NCI-H146 treated with DMSO at 0.1 percent for 48 hours (cell line): ENCODE results near the gene ALDH5A1.

Experiments
- DNase-seq: peaks from one replicate; lab custom pipeline; 2025; ENCODE audit not compliant: unreplicated experiment; lab: John Stamatoyannopoulos, UW

ALDH5A1 gene

GRCh38 chr6:24494821-24495795 is at the start of gene ALDH5A1:
ALDH5A1 (plus strand) TSS chr6:24494969; CDS start chr6:24494997, 28 bp downstream.
- DNase-seq: peak; percentile 53

DNA sequence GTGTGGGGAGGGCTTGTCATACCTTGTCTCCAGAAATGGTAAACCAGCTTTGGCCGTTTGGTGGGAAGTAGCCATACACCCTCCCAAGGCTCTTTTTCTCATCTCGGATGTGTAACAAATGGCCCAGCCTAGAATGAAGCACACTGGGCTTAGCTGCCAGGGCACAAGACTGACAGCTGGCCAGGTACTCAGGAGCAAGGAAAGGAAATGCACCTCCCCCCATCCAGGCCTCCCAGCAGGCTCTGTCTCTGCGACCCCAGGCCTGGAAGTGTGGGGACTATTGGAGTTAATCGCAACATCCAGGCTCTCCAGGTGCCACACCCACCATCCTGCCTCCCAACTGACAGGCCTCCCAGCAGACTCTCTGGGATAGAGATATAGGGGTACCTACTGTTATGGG is 49.1 kb upstream of the ALDH5A1 start:
- no peak for DNase-seq

DNA sequence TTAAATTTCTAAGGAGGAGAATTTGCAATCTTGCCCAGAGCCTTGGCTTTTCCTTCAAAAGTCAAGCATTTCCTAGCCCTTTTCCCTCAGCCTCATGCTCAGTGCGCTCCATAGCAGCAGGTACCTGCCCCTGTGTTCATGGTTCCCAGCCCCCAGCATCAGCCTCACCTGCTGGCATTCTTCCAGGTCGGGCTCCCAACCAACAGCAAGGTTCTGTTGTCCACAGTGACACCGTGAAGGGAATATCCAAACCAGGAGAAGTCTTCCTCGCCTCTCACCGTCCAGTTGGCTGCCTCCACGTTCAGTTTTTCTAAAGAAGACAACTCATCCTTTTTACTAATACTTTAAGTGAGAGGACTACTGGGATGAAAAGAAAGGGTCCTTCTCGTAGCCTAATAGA is 48.1 kb upstream of the ALDH5A1 start:
- no peak for DNase-seq

- DNase-seq: no peak
Observed at GRCh38 chr6:24448396-24448795, 46.4 kb upstream of the ALDH5A1 start.

- no peak for DNase-seq
Observed at GRCh38 chr6:24448828-24449525, 45.8 kb upstream of the ALDH5A1 start.

DNA sequence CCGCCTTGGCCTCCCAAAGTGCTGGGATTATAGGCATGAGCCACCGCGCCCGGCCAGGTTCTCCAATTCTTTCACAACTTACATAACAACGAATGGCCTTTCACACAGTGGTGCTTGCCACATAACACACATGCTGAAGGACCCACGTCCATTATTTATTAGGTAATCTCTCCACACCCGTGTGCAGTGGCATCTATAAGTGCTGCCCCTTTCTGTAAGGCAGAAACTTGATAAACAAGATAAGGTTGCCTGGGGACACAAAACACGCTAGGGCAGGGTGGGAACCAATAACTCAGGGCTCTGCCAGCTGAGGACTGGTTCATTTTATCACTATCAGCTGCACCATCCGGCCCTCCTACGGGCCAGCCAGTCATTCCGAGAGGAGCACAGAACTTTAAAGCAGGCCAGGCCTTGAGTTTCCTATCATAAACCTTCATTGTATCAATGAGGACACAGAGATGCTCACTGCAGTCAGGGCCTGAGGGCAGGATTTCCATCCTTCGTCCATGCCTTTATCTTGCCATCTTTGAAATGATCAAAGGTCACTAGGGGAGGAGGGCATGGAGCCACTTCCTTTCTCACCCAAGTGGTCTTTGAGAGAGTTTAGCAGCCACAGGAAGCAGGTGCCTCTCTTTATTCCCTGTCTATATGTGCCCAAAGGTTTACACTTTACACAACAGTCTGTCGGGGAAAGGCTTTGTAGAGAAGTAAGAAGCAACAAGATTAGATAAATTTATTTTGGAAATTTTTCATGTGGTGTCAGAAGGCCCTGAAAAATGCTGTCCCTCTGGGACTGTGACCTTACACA is 43.0 kb upstream of the ALDH5A1 start:
- no peak for DNase-seq

GRCh38 chr6:24453921-24454320 is 40.8 kb upstream of the ALDH5A1 start:
- DNase-seq: no peak

DNA sequence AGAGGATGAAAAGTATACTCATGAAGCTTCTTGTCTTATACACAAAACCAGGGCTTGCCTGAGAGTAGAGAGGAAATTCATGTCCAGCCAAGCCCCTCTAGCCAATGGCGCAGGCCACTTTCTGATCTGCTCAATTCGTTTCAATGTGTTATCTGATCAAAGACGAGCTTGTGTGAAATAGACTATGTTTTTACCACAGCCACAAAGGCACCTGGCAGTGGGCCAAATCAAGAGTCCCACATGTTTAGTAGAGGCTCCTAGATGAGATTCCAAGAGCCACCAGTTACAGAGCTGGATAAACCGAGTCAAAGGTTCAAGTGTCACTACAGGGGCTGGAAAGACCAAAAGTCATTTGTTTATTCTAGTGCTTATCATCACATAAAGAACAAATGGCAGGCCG is 40.3 kb upstream of the ALDH5A1 start:
- no peak for DNase-seq

DNA sequence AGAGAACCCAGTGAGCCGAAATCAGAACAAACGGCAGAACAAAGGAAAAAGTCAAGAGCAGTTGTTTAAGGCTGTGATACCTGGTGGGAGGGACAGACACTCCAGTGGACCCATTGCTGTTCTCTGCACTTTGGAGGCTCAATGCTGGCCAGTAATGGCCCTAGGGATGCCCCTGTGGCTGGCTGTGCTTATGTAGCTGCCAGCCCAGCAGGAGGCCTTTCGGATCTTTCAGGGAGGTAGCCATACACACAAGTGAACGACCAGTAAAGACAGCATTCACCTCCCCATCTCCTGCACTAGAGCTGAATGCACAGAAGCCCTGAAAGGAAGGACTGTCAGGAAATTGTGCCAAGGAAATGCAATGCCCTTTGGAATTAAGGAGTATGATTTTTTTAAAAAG is 39.7 kb upstream of the ALDH5A1 start:
- no peak for DNase-seq

GRCh38 chr6:24458134-24458533 is 36.6 kb upstream of the ALDH5A1 start:
- DNase-seq: no peak

DNA sequence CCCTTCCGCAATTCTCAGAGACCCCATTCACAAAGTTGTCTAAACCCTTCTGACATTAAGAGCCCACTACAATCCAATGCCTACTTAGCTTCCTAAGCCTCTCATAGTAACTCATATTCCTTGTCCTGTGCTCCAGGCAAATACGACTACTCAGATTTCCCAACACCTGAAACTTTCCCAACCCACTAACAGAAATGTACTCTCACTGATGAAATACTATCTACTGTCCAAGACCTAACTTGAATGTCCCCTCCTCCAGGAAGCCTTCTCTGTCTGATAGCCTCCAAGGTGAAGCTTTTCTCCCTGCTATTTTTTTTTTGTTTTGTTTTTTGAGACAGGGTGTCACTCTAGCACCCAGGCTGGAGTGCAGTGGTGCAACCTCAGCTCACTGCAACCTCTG is 35.8 kb upstream of the ALDH5A1 start:
- DNase-seq: no peak

- no peak for DNase-seq
Observed at GRCh38 chr6:24460966-24461365, 33.8 kb upstream of the ALDH5A1 start.

DNA sequence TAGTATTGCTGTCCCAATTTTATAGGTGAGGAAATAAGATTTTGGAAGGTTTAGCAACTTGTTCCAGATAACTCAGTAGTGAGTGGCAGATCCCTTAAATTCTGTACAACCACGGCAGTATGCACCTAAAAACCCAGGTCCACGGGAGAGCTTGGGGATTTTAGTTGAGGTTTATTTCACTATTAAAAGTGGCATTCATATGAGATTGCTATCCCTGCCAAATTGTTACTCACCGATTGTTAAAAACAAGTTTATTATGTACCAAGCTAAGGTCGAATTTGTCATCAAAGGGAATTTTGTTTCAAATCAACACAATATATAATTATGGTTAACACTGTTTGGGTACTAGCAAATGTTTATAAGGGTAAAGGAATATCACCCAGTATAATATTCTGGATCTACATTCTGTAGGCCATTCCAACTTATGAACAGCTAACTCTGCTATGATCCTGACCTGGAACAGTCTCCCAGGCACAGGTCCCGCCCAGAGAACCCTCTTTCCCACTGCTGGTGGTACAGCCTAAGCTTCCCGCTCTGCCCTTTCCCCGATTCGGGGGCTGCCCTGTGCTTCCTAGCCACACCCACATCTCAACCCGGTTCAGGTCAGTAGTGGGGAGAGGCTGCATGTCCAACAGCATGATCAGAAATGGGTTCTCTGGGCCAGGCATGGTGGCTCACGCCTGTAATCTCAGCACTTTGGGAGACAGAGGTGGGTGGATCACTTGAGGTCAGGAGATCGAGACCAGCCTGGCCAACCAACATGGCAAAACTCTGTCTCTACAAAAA is 30.3 kb upstream of the ALDH5A1 start:
- no peak for DNase-seq

DNA sequence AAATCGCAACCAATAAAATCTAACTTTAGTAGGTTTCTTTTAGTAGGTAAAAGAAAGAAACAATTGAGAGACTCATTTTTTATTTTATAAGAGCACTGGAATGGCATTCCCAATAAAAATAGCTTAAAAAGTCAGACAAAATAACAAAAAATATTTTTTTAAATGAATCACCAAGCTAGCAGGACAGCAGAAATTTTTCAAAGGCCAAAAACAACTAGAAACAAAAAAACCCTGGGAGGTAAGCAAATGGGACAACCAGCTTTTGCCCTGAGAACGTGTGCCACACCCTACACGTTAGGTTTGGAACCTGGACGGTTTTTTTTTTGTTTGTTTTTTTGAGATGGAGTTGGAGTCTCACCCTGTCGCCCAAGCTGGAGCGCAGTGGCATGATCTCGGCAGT is 25.0 kb upstream of the ALDH5A1 start:
- DNase-seq: no peak

DNA sequence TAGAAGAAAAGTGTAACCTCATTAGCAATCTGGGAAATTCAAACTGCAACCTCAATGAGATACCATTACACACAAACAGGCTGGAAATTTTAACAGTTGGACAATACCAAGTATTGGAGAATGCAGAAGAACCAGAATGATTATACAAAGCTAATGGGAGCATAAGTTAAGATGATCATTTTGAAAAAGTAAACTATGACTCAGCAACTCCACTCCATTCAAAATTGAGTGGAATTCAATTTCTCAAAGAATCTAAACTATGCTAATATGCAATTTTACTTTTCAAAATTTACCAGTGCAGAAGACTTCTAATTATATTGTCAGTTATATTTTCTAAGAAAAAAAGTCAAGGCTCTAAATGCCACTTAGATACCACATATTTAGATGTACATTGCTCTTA is 22.6 kb upstream of the ALDH5A1 start:
- DNase-seq: no peak

- no peak for DNase-seq
Observed at GRCh38 chr6:24476631-24477030, 18.1 kb upstream of the ALDH5A1 start.

DNA sequence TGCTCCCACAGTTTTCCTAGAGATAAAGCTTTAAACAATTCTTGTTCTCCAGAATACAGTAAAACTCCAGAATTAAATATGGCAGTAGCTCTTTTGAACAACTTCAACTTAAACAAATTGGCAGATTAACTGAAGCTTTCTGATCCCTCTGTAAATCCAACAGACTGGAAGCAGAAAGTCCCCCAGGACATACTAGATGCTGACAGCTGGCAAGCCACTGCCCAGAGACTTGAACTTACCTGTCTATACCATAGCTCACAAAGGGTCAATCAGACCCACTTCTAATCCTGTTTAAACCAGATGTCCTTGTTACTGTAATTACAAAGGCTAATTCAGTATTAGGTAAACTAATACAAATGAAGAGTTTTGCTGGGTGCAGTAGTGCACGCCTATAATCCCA is 17.7 kb upstream of the ALDH5A1 start:
- DNase-seq: no peak

- no peak for DNase-seq
Observed at GRCh38 chr6:24478903-24479302, 15.9 kb upstream of the ALDH5A1 start.

DNA sequence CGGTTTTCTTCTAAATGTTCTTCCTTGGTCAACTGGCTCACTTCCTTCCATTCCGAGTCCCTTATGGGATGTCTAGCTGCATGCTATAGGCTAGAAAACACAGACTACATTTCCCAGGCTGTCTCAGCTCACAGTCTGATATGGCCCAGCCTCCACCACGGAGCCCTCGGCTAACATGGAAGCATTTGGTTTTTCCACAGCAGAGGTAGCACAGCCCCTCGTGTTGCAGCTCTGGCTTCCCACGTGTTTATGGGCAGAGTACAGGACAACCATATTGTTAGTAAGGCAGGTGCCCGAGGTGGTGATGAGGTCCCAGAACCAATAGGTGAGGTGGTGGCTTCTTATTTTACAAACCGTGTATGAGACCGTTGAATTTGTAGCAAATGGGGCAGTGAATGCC is 14.1 kb upstream of the ALDH5A1 start:
- DNase-seq: no peak

DNA sequence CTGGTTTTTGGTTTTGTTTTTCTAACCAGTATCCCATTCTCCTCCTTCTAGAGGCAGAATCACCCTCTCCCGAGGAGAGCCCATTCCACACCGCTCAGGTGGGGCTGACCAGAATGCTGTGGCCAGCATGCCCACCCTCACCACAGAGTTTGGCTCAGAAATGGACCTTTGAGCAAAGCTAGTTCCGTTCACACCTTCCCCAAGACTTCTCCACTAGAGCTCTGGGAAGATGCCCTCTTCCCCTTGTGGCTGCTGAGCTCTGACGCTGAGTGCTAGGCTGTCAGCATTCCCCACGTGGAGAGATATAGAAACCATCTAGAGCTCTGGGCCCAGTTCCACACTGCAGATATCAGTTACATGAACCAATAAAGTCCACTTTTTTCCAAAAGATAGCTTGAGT is 13.3 kb upstream of the ALDH5A1 start:
- no peak for DNase-seq
